Measurements from ENCODE around the gene ATP13A4.

- TF ChIP-seq, protein P1, sequence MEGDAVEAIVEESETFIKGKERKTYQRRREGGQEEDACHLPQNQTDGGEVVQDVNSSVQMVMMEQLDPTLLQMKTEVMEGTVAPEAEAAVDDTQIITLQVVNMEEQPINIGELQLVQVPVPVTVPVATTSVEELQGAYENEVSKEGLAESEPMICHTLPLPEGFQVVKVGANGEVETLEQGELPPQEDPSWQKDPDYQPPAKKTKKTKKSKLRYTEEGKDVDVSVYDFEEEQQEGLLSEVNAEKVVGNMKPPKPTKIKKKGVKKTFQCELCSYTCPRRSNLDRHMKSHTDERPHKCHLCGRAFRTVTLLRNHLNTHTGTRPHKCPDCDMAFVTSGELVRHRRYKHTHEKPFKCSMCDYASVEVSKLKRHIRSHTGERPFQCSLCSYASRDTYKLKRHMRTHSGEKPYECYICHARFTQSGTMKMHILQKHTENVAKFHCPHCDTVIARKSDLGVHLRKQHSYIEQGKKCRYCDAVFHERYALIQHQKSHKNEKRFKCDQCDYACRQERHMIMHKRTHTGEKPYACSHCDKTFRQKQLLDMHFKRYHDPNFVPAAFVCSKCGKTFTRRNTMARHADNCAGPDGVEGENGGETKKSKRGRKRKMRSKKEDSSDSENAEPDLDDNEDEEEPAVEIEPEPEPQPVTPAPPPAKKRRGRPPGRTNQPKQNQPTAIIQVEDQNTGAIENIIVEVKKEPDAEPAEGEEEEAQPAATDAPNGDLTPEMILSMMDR (conservative IDR thresholded peaks at IDR 0.05): no peak
- no peak for TF ChIP-seq ZFX (IDR thresholded peaks at IDR 0.05)
Observed at GRCh38 chr3:193407688-193408087, 147.0 kb downstream of the ATP13A4 start.
